Activated CD4-positive, alpha-beta T cell treated with anti-CD3 and anti-CD28 coated beads for 1 hour (primary cell): ENCODE measurements around the gene RGMA.
A peak's percentile ranks its signal among the peaks of the same experiment; 100 is the strongest.
"Not testable (repeated sequence)": the region's sequence is repeated elsewhere in the genome, so short reads cannot be mapped to it uniquely, and the experiment has no call there.

Source experiments
- DNase-seq: peaks from one replicate; pipeline ENCODE4 v3.0.0-alpha.2; 2020

The RGMA gene

GRCh38 chr15:93031557-93032384 lies 57.2 kb downstream of the RGMA start:
- not testable (repeated sequence) for DNase-seq

GRCh38 chr15:93031103-93031464 lies 57.9 kb downstream of the RGMA start:
- DNase-seq = no peak

GRCh38 chr15:93030430-93031102 lies 58.4 kb downstream of the RGMA start:
- DNase-seq = peak; percentile 47

- DNase-seq = no peak
Observed at GRCh38 chr15:93029836-93030429, 59.1 kb downstream of the RGMA start.

- no peak for DNase-seq
Observed at GRCh38 chr15:93029214-93029835, 59.7 kb downstream of the RGMA start.

GRCh38 chr15:93028632-93029213 lies 60.3 kb downstream of the RGMA start:
- no peak for DNase-seq

GRCh38 chr15:93028111-93028631 lies 60.8 kb downstream of the RGMA start:
- no peak for DNase-seq

- no peak for DNase-seq
Observed at GRCh38 chr15:93027413-93027812, 61.6 kb downstream of the RGMA start.

GRCh38 chr15:93026380-93026817 lies 62.6 kb downstream of the RGMA start:
- no peak for DNase-seq

- no peak for DNase-seq
Observed at GRCh38 chr15:93025625-93025982, 63.4 kb downstream of the RGMA start.

- DNase-seq = no peak
Observed at GRCh38 chr15:93024716-93025624, 64.0 kb downstream of the RGMA start.

- no peak for DNase-seq
Observed at GRCh38 chr15:93024293-93024692, 64.7 kb downstream of the RGMA start.

- no peak for DNase-seq
Observed at GRCh38 chr15:93020976-93021772, 67.8 kb downstream of the RGMA start.

- DNase-seq = no peak
Observed at GRCh38 chr15:93019971-93020370, 69.0 kb downstream of the RGMA start.

GRCh38 chr15:93019090-93019489 lies 69.9 kb downstream of the RGMA start:
- DNase-seq = no peak

GRCh38 chr15:93018574-93018973 lies 70.4 kb downstream of the RGMA start:
- no peak for DNase-seq

GRCh38 chr15:93017526-93017925 lies 71.5 kb downstream of the RGMA start:
- DNase-seq = no peak

- DNase-seq = no peak
Observed at GRCh38 chr15:93012786-93013185, 76.2 kb downstream of the RGMA start.

- DNase-seq = no peak
Observed at GRCh38 chr15:93007994-93008393, 81.0 kb downstream of the RGMA start.

GRCh38 chr15:93005133-93005532 lies 83.9 kb downstream of the RGMA start:
- DNase-seq = no peak

- DNase-seq = no peak
Observed at GRCh38 chr15:93001881-93002280, 87.1 kb downstream of the RGMA start.
